ENCODE results near the gene SLC25A51. TPM values are rescaled to one million over a fixed set of nuclear protein-coding genes. Genes with fewer than 3 reads are reported as not detected.

SLC25A51 gene
- total and polyA plus RNA-seq, 2 experiments from 2014 or later = 5.3 to 22.0 TPM

- DNase-seq (ENCODE audit: low spot score) (no peak), ATAC-seq (no peak)
- no peak overlapping the region for H3K4me3 ChIP-seq
- no peaks in the 10 kb centered on the region for H3F3A ChIP-seq (replicated peaks; ENCODE audit: low read depth)
- Mint-ChIP-seq H3K27ac (no peak overlapping the region), H3K4me3 (no peak overlapping the region), H3K4me1 (no peaks in the 10 kb centered on the region), H3K27me3 (ENCODE audit: insufficient read depth, low read depth, poor library complexity) (no peaks in the 10 kb centered on the region), H3K9me3 (no peaks in the 10 kb centered on the region), H3K36me3 (ENCODE audit: low read depth) (no peaks in the 10 kb centered on the region)
- H2AFZ ChIP-seq = no peak overlapping the region
- no peaks in the 10 kb centered on the region; the same call in 1 of the 2 replicates for H3K36me3 ChIP-seq (ENCODE audit: insufficient read depth)
- H3K27me3 ChIP-seq (ENCODE audit: insufficient read depth) = no peaks in the 10 kb centered on the region
- no peaks in the 10 kb centered on the region; the same call in 1 of the 2 replicates for H4K20me1 ChIP-seq (replicated peaks; ENCODE audit: insufficient read depth)
- H3K4me2 ChIP-seq = no peak overlapping the region
- H3K27ac ChIP-seq (ENCODE audit: low read depth) = no peak overlapping the region
- H3K79me2 ChIP-seq (replicated peaks; ENCODE audit: insufficient read depth) = no peaks in the 10 kb centered on the region
- no peaks in the 10 kb centered on the region for H3K9me2 ChIP-seq (ENCODE audit: insufficient read depth)
- TF ChIP-seq POLR2AphosphoS5 (IDR thresholded peaks at IDR 0.05; ENCODE audit: low read depth) (no peak), EZH2 (IDR thresholded peaks at IDR 0.05; ENCODE audit: low read depth, unreplicated experiment) (no peak), NANOG (IDR thresholded peaks at IDR 0.05; ENCODE audit: borderline replicate concordance) (no peak), JUNB (IDR thresholded peaks at IDR 0.05; ENCODE audit: unreplicated experiment) (no peak), CREB1 (CRISPR knock-in tag; IDR thresholded peaks at IDR 0.05; ENCODE audit: low read depth) (no peak), ZNF331 (CRISPR knock-in tag; IDR thresholded peaks at IDR 0.05; ENCODE audit: low read depth) (no peak), ZNF462 (CRISPR knock-in tag; IDR thresholded peaks at IDR 0.05) (no peak), CTCF (conservative IDR thresholded peaks at IDR 0.05; ENCODE audit: low read depth in 2 of 2) (no peak), ZNF114 (CRISPR knock-in tag; IDR thresholded peaks at IDR 0.05) (no peak), STAT1 (IDR thresholded peaks at IDR 0.05; ENCODE audit: unreplicated experiment) (no peak), EZH2phosphoT487 (IDR thresholded peaks at IDR 0.05; ENCODE audit: unreplicated experiment) (no peak)
- TF ChIP-seq, protein P1, sequence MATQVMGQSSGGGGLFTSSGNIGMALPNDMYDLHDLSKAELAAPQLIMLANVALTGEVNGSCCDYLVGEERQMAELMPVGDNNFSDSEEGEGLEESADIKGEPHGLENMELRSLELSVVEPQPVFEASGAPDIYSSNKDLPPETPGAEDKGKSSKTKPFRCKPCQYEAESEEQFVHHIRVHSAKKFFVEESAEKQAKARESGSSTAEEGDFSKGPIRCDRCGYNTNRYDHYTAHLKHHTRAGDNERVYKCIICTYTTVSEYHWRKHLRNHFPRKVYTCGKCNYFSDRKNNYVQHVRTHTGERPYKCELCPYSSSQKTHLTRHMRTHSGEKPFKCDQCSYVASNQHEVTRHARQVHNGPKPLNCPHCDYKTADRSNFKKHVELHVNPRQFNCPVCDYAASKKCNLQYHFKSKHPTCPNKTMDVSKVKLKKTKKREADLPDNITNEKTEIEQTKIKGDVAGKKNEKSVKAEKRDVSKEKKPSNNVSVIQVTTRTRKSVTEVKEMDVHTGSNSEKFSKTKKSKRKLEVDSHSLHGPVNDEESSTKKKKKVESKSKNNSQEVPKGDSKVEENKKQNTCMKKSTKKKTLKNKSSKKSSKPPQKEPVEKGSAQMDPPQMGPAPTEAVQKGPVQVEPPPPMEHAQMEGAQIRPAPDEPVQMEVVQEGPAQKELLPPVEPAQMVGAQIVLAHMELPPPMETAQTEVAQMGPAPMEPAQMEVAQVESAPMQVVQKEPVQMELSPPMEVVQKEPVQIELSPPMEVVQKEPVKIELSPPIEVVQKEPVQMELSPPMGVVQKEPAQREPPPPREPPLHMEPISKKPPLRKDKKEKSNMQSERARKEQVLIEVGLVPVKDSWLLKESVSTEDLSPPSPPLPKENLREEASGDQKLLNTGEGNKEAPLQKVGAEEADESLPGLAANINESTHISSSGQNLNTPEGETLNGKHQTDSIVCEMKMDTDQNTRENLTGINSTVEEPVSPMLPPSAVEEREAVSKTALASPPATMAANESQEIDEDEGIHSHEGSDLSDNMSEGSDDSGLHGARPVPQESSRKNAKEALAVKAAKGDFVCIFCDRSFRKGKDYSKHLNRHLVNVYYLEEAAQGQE (IDR thresholded peaks at IDR 0.05; ENCODE audit: unreplicated experiment) = no peak
- TF ChIP-seq, protein P2, sequence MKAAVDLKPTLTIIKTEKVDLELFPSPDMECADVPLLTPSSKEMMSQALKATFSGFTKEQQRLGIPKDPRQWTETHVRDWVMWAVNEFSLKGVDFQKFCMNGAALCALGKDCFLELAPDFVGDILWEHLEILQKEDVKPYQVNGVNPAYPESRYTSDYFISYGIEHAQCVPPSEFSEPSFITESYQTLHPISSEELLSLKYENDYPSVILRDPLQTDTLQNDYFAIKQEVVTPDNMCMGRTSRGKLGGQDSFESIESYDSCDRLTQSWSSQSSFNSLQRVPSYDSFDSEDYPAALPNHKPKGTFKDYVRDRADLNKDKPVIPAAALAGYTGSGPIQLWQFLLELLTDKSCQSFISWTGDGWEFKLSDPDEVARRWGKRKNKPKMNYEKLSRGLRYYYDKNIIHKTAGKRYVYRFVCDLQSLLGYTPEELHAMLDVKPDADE (IDR thresholded peaks at IDR 0.05) = no peak
- no peaks in the 10 kb centered on the region for H3K4me1 ChIP-seq (ENCODE audit: insufficient read depth)
These were observed 63.2 kb downstream of the SLC25A51 start for GRCh38 chr9:37840560-37841194.

All from GM23338 (cell line).